MCF 10A (cell line): ENCODE data around the gene TLE3. TPM values are rescaled to one million over a fixed set of nuclear protein-coding genes. Genes with fewer than 3 reads are reported as not detected.

Experiments
- BruUV-seq: library from RNA; stranded (reverse); fragments of 400-500 nt; replicated peaks from 2 replicates; lab custom pipeline; 2021; lab: Mats Ljungman, UMichigan
- CTCF ChIA-PET: fragments of 300-600 bp; sonication (Branson Sonifier 250); formaldehyde crosslinking; extraction: SDS; loops from one replicate; lab custom pipeline; 2021; ENCODE audit warnings: antibody characterized with exemption, inconsistent platforms; lab: Yijun Ruan, JAX
- POLR2A ChIA-PET: fragments of 300-600, 350-650 bp; sonication (Branson Sonifier 250); formaldehyde crosslinking; extraction: SDS; loops from one replicate; lab custom pipeline; 2020; ENCODE audit warnings: antibody characterized with exemption, inconsistent platforms; lab: Yijun Ruan, JAX
- DNase-seq: peaks from one replicate; pipeline ENCODE4 v3.0.0-alpha.2; 2018; ENCODE audit not compliant: unreplicated experiment
- H3K27ac Mint-ChIP-seq: one replicate; pipeline ENCODE4 v1.8.0; 2022; ENCODE audit warnings: mild to moderate bottlenecking, low read depth, mixed read lengths; ENCODE audit not compliant: unreplicated experiment
- H3K27me3 Mint-ChIP-seq: one replicate; pipeline ENCODE4 v1.8.0; 2022; ENCODE audit warnings: mixed read lengths; ENCODE audit not compliant: insufficient read depth, unreplicated experiment
- H3K36me3 Mint-ChIP-seq: one replicate; pipeline ENCODE4 v1.8.0; 2022; ENCODE audit warnings: mild to moderate bottlenecking, moderate library complexity, mixed read lengths; ENCODE audit not compliant: insufficient read depth, unreplicated experiment
- H3K4me1 Mint-ChIP-seq: one replicate; pipeline ENCODE4 v1.8.0; 2022; ENCODE audit warnings: mixed read lengths; ENCODE audit not compliant: insufficient read depth, unreplicated experiment
- H3K4me3 Mint-ChIP-seq: one replicate; pipeline ENCODE4 v1.8.0; 2022; ENCODE audit warnings: mild to moderate bottlenecking, moderate library complexity, mixed read lengths; ENCODE audit not compliant: unreplicated experiment
- H3K9me3 Mint-ChIP-seq: one replicate; pipeline ENCODE4 v1.8.0; 2022; ENCODE audit warnings: mixed read lengths; ENCODE audit not compliant: unreplicated experiment
- intact Hi-C: fragments of 100-400 bp; cut with micrococcal nuclease; formaldehyde crosslinking; loops from 2 replicates; pipeline ENCODE4 v1.14.1; 2022
- total RNA-seq: library from RNA; stranded (reverse); gene quantifications from 2 replicates; pipeline ENCODE4 v1.2.3, GENCODE V29; 2022
- TF ChIP-seq, protein P1 (sequence below): fragments of 200-600 bp; IDR thresholded peaks from one replicate; pipeline ENCODE4 v1.8.0; 2022; ENCODE audit warnings: antibody characterized with exemption, mild to moderate bottlenecking; ENCODE audit not compliant: unreplicated experiment

Gene TLE3
- total RNA-seq, 1 experiment from 2014 or later: 23.2 TPM

DNA sequence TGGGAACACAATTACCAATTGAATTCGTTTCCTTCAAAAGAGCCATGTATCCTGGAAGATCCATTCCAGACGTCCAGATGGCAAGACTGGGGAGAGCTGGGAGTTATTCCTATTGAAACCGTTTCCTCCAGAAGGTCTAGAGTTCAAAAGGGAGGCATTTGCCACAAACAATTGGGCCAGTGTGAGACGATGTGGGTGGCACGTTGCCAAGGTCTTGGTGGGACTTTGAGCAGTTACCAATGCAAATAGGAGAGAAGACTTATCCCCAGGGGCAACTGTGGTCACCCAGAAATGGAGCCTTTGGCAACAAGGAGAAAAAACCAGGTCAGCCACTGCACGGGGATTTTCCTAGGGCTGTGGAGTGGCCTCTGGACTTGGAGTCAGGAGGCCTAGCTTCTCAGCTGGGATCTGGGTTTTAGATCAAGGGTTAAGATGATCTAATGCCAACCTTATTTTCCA is 29.6 kb upstream of the TLE3 start:
- Mint-ChIP-seq H3K4me3 (no peak overlapping the region), H3K27ac (no peak overlapping the region), H3K36me3 (no peaks in the 10 kb centered on the region), H3K4me1 (peaks cover 3% of the 10 kb centered on the region), H3K27me3 (peaks cover 34% of the 10 kb centered on the region), H3K9me3 (no peaks in the 10 kb centered on the region)
- intact Hi-C loops: no loop called here
- ChIA-PET POLR2A (no interaction called here), CTCF (no interaction called here)
- no peak for DNase-seq
- no TSS peak for BruUV-seq
- TF ChIP-seq, protein P1, sequence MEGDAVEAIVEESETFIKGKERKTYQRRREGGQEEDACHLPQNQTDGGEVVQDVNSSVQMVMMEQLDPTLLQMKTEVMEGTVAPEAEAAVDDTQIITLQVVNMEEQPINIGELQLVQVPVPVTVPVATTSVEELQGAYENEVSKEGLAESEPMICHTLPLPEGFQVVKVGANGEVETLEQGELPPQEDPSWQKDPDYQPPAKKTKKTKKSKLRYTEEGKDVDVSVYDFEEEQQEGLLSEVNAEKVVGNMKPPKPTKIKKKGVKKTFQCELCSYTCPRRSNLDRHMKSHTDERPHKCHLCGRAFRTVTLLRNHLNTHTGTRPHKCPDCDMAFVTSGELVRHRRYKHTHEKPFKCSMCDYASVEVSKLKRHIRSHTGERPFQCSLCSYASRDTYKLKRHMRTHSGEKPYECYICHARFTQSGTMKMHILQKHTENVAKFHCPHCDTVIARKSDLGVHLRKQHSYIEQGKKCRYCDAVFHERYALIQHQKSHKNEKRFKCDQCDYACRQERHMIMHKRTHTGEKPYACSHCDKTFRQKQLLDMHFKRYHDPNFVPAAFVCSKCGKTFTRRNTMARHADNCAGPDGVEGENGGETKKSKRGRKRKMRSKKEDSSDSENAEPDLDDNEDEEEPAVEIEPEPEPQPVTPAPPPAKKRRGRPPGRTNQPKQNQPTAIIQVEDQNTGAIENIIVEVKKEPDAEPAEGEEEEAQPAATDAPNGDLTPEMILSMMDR: no peak

DNA sequence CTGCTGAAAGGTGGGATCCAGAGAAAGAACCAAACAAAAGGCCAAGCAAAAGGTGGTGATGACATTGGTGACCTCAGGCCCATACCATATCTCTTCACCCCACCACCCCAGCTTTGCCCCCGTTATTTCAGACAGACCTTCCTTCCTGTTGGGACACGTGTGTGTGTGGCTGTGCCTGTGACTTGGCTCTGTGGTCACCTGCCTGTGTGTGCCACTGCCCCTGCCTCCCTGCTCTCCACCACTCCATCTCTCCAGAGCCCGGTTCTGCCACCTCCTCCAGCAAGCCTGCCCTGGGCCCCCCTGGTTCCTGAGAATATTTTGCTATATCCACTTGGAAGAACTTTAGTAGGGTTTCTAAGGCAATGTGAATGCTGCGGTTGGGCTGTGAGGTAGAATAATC is 28.6 kb upstream of the TLE3 start:
- intact Hi-C loops: no loop called here

DNA sequence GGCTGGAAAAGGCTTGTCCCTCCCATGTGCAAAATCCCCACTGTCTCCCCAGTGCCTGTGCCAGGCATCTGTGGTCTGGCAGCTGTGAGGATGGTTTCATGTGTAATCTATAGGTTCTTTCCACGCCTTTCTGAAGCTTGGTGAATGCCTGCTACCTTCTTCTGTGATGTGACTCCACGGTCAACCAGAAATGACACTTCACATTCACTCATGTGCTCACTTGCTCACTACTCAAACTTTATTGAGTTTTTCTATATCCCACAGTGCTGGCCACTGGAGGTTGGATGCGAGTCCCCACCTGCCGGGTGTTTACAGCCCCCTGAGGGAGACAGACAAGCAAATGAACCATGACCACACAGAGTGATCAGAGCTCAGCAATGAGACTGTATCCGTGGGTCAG is 27.9 kb upstream of the TLE3 start:
- BruUV-seq: no TSS peak
- DNase-seq: no peak
- Mint-ChIP-seq H3K4me1 (peaks cover 16% of the 10 kb centered on the region), H3K9me3 (no peaks in the 10 kb centered on the region), H3K27me3 (peaks cover 34% of the 10 kb centered on the region), H3K4me3 (no peak overlapping the region), H3K27ac (no peak overlapping the region), H3K36me3 (no peaks in the 10 kb centered on the region)
- ChIA-PET POLR2A (interaction anchor here (0.6 kb wide), 1 partner anchor 30 kb away, joined by 3 read pairs; no protein-coding TSS in a partner anchor), CTCF (interaction anchor here (1.0 kb wide), 1 partner anchor 43 kb away, joined by 3 read pairs; no protein-coding TSS in a partner anchor)
- TF ChIP-seq, protein P1: no peak
- intact Hi-C loops: no loop called here

More for the DNA sequence above, 28.6 kb upstream of the TLE3 start:
- Mint-ChIP-seq H3K36me3 (no peaks in the 10 kb centered on the region), H3K4me1 (peaks cover 12% of the 10 kb centered on the region), H3K27ac (no peak overlapping the region), H3K27me3 (peaks cover 34% of the 10 kb centered on the region), H3K4me3 (no peak overlapping the region), H3K9me3 (no peaks in the 10 kb centered on the region)
- TF ChIP-seq, protein P1: no peak
- DNase-seq: no peak
- ChIA-PET POLR2A (no interaction called here), CTCF (no interaction called here)
- BruUV-seq: no TSS peak

DNA sequence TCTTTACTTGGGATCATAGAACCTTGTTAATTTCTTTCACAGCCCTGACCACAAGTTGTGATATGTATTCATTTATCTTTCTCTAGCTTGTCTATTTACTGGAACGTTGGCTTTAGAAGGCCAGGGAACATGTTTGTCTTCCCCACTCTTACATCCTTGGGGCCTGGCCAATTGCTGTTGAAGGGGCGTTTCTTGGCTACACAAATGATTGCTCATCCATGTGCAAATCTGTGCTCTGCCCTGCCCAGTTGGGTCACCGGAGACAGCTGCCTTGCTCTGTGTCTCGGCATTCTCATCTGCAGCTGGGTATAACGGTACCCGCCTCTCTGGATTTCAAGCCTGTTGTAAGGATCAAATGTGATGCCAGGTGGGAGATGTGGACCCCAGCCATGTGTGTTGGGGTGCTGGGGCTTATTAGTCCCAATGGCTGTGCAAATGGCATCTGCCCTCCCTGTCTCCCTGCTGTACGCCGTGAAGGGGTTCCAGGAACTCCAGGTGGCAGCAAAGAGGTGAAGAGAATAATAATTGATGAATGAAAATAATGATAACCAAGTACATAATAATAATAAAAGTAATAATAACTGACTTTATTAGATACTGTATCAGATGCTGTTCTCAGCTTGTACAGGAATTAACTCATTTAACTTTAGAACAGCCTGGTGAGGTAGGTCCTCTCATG is 24.0 kb upstream of the TLE3 start:
- TF ChIP-seq, protein P1: peak; percentile 31
- ChIA-PET POLR2A (interaction anchor here (0.7 to 1.6 kb wide), 4 partner anchors 10 to 300 kb away, joined by 3 to 11 read pairs (median 4); partner anchors contain the start of gene TLE3), CTCF (interaction anchor here (0.5 to 1.9 kb wide), 7 partner anchors 11 to 1678 kb away, joined by 3 to 6 read pairs (median 3); no protein-coding TSS in a partner anchor)
- Mint-ChIP-seq H3K27ac (no peak overlapping the region), H3K4me3 (no peak overlapping the region), H3K36me3 (no peaks in the 10 kb centered on the region), H3K4me1 (peaks cover 16% of the 10 kb centered on the region), H3K9me3 (no peaks in the 10 kb centered on the region), H3K27me3 (peaks cover 41% of the 10 kb centered on the region)
- peak; percentile 89 for DNase-seq
- BruUV-seq: no TSS peak
- intact Hi-C loops: loop anchor here (2.0 kb wide), 1 partner anchor 337 kb away; no protein-coding TSS in a partner anchor
